Occipital lobe (tissue), 2 donors: ENCODE measurements around the gene LHX5. TPM values are rescaled to one million over a fixed set of nuclear protein-coding genes. Genes with fewer than 3 reads are reported as not detected.
"Not testable (repeated sequence)": the region's sequence is repeated elsewhere in the genome, so short reads cannot be mapped to it uniquely, and the experiment has no call there.

ENCODE experiments used
- DNase-seq: peaks from one replicate; lab custom pipeline; 2025; lab: John Stamatoyannopoulos, UW
- total RNA-seq: library from RNA; depleted of rRNA; stranded (reverse); fragments of >200 nt; gene quantifications from one replicate; pipeline ENCODE4 v1.2.3, GENCODE V29; 2014

Gene LHX5
- total RNA-seq = not detected

GRCh38 chr12:113471619-113472171 lies at the start of gene LHX5:
TSS of gene LHX5 (minus strand) at chr12:113471871. CDS start at chr12:113471498, 373 bp downstream.
- DNase-seq = no peak

GRCh38 chr12:113519464-113520307 lies 48.0 kb upstream of the LHX5 start:
- DNase-seq = no peak

- DNase-seq = no peak
Observed at GRCh38 chr12:113515082-113515856, 43.6 kb upstream of the LHX5 start.

GRCh38 chr12:113514602-113515001 lies 42.9 kb upstream of the LHX5 start:
- DNase-seq = no peak

- DNase-seq = no peak
Observed at GRCh38 chr12:113512568-113512967, 40.9 kb upstream of the LHX5 start.

- no peak for DNase-seq
Observed at GRCh38 chr12:113506867-113507266, 35.2 kb upstream of the LHX5 start.

GRCh38 chr12:113505941-113506340 lies 34.3 kb upstream of the LHX5 start:
- DNase-seq = no peak

GRCh38 chr12:113504917-113505316 lies 33.2 kb upstream of the LHX5 start:
- no peak for DNase-seq

- DNase-seq = no peak
Observed at GRCh38 chr12:113500782-113501311, 29.2 kb upstream of the LHX5 start.

GRCh38 chr12:113500306-113500675 lies 28.6 kb upstream of the LHX5 start:
- DNase-seq = no peak

GRCh38 chr12:113498490-113498889 lies 26.8 kb upstream of the LHX5 start:
- no peak for DNase-seq

- DNase-seq = no peak
Observed at GRCh38 chr12:113497693-113498092, 26.0 kb upstream of the LHX5 start.

- not testable (repeated sequence) for DNase-seq
Observed at GRCh38 chr12:113495941-113496340, 24.3 kb upstream of the LHX5 start.

- no peak for DNase-seq
Observed at GRCh38 chr12:113488322-113488721, 16.7 kb upstream of the LHX5 start.

- DNase-seq = no peak
Observed at GRCh38 chr12:113486722-113487121, 15.1 kb upstream of the LHX5 start.

- no peak for DNase-seq
Observed at GRCh38 chr12:113485330-113485729, 13.7 kb upstream of the LHX5 start.

GRCh38 chr12:113482334-113482733 lies 10.7 kb upstream of the LHX5 start:
- no peak for DNase-seq

GRCh38 chr12:113480336-113480971 lies 8.8 kb upstream of the LHX5 start:
- DNase-seq = no peak

- DNase-seq = no peak
Observed at GRCh38 chr12:113479590-113480335, 8.1 kb upstream of the LHX5 start.

GRCh38 chr12:113479216-113479589 lies 7.5 kb upstream of the LHX5 start:
- no peak for DNase-seq
